HG02852 (cell line): Measurements from ENCODE around the gene AVL9.
"Not testable (repeated sequence)": the region's sequence is repeated elsewhere in the genome, so short reads cannot be mapped to it uniquely, and the experiment has no call there.

Source experiments
- ATAC-seq: cut with Tn5 transposase; IDR thresholded peaks from one replicate; pipeline ENCODE4 v1.9.1; 2021; ENCODE audit warnings: mild to moderate bottlenecking, moderate library complexity; ENCODE audit not compliant: unreplicated experiment

AVL9 gene

DNA sequence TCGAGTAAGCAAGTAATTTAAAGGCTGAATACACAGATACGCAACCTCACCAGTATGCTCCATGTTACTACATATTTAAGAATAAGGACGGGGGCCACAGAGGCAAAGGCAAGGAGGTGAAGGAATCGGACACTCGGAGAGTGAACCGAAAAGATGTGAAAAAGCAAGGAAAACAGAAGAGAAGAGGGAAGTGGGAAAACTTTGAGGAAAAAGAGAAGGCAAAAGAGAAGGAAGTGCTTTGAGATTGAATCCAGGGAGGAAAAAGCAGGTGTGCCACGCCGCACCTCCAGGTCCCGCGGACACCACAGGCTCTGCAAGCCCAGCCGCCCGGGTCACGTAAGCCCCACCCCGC is 367 bp upstream of the AVL9 start:
- no peak for ATAC-seq

DNA sequence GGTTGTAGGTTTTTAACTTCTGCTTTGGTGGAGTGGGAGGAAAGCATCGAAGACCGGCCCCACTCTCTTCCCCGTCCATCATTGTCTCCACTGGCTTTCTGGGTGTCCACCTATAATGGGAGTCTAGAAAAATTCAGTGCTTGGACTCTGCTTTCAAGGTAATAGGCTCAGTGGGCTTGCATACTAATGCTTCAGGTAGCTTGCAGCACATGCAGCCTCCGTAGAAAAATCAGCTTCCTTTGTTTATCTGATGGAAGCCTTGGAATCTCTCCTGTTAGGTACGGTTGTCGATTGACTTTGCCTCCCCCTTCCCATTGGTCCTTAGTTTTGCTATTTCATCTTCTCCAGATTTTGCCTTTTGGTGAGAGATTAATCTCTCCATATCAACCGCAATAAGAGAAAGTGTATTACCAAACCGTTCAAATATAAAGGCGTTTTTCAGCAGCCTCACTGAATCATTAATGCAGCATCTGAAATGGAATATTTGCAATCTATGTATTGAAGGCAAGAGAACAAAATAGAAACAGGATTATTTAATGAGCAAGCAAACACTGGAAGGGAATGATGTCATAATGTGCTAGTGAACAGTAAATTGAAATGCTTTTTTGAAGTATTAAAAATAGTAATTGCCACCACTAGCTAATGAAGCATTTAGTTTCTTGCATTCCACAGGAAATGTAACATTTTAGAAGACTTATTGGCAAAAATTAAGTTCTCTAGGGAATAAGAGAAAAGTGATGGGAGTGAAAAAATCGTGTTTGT is 944 bp downstream of the AVL9 start:
- no peak for ATAC-seq

DNA sequence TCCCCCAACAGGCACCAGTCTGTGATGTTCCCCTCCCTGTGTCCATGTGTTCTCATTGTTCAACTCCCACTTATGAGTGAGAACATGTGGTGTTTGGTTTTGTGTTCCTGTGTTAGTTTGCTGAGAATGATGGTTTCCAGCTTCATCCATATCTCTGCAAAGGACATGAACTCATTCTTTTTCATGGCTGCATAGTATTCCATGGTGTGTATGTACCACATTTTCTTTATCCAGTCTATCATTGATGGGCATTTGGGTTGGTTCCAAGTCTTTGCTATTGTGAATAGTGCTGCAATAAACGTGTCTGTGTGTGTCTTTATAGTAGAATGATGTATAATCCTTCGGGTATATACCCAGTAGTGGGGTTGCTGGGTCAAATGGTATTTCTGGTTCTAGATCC is 4.5 kb downstream of the AVL9 start:
- ATAC-seq, result not testable (repeated sequence)

DNA sequence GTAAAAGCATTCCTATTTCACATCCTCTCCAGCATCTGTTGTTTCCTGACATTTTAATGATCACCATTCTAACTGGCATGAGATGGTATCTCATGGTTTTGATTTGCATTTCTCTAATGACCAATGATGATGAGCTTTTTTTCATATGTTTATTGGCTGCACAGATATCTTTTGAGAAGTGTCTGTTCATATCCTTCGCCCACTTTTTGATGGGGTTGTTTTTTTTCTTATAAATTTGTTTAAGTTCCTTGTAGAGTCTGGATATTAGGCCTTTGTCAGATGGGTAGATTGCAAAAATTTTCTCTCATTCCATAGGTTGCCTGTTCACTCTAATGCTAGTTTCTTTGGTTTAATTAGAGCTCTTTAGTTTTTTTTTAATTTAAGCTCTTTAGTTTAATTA is 4.9 kb downstream of the AVL9 start:
- not testable (repeated sequence) for ATAC-seq

DNA sequence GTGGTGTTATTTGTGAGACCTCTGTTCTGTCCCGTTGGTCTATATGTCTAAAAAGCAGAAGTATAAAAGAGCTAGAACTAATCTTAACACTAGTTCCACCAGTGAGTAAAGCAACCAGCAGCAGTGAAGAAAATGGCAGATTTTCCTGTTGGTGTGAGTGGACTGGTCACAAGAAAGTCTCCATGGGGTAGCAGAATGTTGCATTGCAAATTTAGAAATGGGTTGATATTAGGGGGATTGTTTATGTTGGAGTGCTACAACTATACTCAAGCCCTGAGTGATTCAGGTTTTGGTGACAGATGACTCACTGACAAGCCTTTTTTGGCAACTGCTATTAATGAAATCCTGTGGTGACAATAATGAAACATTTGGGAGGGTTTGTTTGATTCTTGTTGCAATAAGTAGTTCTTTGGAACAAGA is 5.6 kb downstream of the AVL9 start:
- ATAC-seq, result peak; percentile 73

DNA sequence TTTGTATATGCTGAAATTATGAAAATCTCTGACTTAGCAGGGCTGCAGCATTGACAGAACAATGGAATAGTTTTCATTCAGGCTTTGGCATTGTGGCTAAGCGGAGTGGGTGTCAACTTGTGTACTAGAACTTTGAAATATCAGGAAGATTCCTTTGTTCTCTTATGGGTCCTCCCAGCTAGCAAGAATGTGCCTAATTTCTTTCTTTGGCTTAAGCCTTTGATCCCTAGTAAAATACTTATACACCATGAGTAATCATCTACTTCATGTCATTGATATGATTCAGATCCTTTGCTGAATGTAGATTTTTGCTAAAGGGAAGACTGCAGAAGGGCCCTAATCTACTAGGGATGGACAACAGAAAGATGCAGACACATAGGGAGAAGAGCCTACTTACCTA is 6.2 kb downstream of the AVL9 start:
- ATAC-seq, result no peak

DNA sequence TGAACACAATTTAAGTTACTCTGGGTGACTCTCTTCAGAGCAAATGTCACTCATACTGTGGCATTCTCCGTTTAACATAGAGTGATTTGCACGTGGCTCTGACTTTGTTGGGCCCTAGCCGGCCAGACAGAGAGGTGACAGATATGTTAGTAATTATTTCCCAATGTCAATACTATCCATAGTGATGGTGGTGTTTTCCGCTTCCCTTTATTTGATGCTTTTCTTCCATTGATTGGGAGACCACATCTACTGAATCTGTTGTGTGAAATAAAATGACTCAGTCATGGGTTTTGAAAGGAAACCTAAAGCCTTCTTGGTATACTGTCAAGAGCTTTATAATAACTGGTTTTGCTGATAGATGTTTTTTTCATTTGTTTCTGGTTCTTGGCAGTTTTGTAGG is 7.4 kb downstream of the AVL9 start:
- ATAC-seq, result no peak

DNA sequence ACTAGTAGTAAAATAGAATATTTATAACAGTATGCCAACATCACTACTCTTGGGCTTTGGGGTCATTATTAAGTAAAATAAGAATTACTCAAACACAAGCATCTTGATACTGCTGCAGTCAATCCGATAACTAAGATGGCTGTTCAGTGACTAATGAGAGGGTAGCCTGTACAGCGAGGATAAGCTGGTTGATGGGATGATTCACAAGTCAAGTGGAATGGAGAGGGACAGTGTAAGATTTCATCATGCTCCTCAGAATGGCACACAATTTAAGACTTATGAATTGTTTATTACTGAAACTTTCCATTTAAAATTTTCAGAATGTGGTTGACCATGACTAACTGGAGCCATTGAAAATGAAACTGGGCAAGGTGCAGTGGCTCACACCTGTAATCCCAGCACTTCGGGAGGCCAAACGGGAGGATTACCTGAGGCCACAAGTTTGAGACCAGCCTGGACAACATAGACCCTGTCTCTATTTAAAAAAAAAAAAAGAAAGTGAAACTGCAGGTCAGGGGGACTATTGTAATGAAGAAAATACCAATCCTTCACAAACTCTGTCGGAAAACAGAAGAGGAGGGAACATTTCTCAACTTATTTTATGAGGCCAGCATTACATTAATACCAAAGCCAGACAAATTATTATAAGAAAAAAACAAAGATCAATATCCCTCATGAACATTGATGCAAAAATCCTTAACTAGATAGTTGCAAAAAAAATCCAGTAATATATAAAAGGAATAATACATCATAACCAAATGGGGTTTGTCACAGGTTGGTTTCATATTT is 11.2 kb downstream of the AVL9 start:
- no peak for ATAC-seq

DNA sequence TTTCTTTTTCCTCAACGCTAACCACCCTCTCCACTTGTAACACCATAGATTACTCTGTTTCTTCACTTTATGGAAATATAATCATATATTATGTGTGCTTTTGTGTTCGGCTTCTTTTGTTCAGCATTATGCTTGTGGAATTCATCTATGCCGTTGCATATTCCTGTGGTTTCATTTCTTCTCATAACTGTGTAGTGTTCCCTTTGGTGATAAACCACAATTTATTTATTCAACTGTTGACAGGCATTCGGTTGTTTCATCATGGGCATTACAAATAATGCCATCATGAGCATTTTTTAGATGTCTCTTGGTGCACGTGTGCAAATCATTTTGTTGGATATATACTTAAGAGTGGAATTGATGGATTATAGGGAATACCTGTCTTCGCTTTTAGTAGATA is 12.1 kb downstream of the AVL9 start:
- no peak for ATAC-seq

DNA sequence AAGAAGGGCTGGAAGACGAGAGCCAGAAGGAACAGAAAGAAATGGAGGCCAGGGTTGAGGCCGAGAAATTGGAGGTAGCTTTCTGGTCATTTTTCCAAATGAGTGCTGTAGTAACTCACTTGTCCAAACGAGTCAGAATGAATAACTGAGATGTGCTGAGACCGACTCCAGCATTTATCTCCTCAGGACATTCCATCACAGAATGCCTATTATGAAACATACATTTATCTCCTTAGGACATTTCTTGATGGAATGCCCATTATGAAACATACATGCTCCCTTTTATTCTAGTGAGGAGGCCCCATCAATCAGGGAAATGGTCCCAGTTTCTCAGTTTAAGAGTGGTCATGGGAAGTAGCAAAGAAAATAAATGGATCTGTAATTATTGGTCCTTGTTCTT is 16.5 kb downstream of the AVL9 start:
- no peak for ATAC-seq

DNA sequence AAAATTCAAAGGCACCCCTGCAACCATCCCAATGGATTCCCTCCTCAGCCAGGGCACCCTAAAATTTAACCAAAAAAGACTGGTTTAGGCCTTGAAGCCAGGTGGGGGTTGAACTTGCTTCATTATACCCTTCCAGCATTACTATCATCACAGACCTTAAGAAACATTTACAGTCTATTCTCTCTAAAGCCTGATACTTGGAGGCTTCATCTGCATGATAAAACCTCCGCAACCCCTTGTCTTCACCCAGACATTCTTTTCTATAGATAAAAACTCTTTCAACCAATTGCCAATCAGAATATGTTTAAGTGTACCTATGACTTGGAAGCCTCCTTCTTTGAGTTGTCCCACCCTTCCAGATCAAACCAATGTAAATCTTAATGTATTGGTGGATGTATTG is 17.9 kb downstream of the AVL9 start:
- ATAC-seq, result no peak

DNA sequence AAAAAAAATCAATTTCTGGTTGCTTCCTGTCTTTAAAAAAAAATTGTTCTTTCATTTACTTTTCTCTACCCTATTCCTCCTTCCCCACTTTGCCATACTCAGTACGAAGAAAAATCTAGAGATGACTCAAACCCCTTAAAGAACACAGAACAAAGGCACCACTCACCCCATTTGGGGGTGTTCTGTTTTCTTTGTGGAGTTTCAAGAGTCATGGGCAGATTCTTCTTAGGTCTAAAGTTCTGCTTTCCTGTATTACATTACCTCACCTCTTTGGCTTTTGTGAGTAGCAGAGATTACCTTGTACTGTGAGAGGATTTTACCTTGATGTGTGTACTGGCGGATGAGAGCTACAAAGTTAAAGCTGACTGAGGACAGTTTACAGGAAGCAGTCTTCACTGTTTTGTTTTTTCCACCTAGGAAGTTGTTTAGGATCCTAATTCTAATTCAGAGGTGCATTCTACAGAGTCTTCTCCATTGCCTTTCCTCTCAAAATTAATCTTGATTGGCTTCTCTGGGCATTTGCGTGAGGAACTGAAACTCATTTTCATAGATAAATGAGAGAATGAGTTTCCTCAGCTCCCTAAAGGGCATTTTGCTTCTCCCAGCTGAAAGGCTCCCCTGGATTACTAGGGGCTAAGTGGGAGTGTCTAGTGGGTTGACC is 20.7 kb downstream of the AVL9 start:
- peak; percentile 95 for ATAC-seq

DNA sequence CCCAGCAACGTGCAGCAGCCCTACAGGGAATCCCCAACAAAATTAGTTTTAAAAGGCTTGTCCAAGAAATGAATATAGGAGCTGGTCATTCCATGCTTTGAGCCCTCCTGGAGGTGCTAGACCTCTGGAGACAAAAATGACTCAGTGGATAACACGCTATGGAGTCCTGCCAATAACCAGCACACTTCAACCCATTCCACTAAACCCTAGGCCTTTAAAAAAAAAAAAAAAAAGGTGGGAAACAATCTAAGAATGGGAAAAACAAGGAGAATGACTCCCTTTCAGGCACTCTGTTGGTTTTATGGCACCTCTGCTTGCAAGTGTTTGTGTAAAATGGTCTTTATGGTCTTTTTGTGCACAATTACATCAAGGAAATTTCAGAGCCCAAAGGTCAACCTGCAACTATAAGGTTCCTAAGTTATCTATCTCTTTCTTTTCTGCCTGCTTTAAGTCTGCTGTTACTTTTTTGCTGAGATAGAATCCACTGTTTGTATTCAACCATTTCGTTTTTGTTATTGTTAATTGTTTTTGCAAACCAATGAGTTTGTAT is 21.3 kb downstream of the AVL9 start:
- ATAC-seq, result no peak

DNA sequence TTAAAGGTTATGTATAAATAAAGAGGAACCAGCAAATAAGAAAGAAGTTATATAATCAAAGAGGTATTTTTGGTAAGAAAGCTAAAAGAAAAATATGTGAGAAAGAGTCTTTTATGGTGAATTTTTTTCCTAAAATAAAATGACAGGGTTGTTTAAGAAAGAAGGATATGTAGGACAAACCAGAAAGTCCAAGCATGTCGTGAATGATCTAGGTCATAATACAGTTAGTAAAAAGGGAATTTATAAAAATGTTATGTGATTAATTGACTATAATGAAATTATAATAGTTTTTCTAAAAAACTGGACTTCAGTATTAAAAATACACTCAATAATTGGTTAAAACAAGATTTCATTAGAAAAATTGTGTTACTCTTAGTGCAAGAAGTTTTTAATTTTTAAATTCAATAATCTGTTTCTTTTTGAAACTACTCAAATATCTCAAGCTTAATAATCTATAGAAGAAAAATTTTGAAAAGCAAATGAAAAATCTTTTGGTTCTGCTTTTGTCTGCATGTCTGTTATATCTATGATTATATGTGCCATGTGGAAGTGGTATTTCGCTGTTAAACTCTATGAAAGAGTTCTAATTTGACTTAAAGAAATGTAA is 23.3 kb downstream of the AVL9 start:
- ATAC-seq, result no peak

DNA sequence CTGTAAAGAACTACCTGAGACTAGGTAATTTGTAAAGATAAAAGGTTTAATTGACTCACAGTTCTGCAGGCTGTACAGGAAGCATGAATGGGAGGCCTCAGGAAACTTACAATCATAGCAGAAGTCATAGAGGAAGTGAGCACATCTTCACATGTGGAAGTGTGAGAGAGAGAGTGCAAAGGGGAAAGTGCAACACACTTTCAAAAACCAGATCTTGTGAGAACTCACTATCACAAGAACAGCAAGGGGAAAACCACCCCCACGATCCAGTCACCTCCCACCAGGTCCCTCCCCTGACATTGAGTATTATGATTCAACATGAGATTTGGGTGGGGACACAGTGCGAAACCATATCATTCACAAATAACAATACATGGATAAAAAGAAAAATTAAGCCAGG is 24.5 kb downstream of the AVL9 start:
- no peak for ATAC-seq

DNA sequence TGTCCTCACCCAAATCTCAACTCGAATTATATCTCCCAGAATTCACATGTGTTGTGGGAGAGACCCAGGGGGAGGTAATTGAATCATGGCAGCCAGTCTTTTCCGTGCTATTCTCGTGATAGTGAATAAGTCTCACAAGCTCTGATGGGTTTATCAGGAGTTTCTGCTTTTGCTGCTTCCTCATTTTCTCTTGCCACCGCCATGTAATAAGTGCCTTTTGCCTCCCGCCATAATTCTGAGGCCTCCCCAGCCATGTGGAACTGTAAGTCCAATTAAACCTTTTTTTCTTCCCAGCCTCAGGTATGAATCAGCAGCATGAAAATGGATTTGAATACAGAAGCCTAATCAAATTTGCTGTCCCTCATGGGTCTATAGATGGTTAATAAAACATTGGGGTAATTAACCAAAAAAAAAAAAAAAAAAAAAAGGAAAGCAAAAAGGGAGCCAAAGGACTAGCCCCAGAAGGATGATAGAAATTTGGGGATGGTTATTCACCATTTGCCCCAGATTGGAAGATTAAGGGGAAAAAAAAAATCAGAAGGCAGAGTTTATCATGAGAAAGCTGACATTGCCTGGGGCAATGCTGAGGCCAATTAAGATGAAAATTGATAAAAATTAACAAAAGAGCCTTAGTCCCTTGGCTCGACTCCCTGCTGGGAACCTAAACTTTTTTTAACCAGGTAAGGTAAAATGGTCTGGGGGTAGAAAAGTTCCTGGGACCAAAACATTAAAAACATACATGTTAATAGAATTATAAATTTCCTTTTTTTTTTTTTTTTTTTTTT is 27.6 kb downstream of the AVL9 start:
- no peak for ATAC-seq

DNA sequence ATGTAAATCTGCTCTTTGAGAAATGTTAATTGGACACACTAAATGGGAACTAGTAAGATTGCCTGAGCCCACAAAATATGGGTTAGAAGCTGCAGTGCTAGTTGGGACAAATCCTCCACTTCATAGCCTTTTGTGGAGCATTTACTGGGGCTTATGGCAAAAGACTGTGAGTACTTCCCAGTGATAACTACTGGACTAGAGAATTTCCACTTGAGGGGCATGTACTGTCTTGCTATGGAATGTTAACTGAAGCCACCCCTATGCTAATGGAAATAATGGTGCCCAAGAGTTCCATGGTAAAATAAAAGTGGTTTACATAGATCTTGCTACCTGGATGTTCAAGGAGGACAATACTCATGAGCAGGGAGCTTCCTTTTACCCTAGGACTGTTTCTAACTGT is 29.3 kb downstream of the AVL9 start:
- ATAC-seq, result no peak

DNA sequence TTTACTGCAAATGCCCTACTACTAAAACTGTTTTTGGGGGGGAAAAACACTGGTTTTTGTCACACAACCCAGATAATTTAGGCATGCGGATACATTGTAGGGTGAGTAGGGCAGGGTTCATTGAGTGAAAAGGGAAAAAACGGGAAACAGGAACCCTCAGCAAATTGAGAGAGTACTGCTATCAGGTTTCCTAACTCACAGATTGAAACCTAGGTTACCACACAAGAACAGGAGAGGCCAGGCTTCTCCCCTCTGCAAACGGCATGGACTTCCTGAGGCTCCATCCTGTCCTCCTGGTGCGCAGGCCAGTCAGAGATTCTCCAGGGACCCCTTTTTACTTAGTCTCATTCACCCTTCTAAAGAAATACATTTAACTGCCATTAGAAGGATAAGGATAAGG is 30.6 kb downstream of the AVL9 start:
- ATAC-seq, result no peak

DNA sequence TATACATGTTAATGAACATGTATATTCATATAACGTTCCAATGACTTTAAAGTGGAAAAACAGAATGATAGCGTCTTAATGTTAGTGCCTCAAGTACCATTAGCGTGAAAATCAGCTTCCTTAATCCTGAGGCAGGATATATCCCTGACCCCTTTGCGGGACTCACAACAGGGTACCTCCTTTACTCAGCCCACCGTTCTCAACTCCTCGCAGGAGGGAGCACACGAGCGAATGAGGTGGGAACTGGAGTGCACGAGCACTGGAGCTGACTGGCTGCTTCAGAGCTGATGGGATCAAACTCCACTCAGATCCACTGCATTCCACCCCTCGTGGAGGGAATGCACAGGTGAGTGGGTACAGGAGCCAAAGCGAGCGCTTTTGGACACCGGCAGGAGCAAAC is 36.1 kb downstream of the AVL9 start:
- no peak for ATAC-seq

DNA sequence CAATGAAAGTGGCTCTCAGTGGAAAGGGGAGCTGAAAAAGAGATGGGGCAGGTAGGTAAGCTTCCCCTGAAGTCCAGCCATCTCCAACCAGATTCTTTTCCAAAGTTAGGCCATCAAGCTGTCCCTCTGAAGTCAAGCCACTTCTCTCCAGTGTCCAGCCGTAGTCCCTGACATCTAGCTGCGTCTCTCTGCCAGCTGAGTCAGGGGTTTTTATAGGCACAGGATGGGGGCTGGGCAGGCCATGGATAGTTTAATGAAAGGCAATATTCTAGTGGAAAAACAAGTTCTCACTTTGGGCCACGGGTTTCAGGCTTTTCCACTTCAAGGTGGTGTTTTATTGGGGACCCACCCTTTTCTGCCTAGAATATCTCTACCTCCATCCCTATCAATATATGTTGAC is 36.8 kb downstream of the AVL9 start:
- no peak for ATAC-seq

DNA sequence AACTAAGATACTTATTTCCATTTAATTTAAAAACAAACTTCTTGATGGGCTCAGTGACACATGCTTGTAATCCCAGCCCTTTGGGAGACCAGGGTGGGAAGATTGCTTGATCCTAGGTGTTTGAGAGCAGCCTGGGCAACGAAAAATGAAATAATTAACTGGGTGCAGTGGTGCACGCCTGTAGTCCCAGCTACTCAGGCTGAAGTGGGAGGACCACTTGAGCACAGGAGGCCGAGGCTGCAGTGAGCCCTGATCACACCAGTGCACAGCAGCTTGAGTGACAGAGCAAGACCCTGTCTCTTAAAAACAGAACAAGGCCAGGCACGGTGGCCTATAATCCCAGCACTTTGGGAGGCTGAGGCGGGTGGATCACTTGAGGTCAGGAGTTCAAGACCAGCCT is 37.4 kb downstream of the AVL9 start:
- no peak for ATAC-seq
